ENCODE measurements around the gene ZNF436. TPM values are rescaled to one million over a fixed set of nuclear protein-coding genes. Genes with fewer than 3 reads are reported as not detected.
A peak's percentile ranks its signal among the peaks of the same experiment; 100 is the strongest.

The ZNF436 gene
- total and polyA plus RNA-seq, 9 of the 15 experiments (the other 6 are each of a cell fraction or from before 2014, with no cell fraction given): 2.1 to 11.3 (median 6.8) TPM

DNA sequence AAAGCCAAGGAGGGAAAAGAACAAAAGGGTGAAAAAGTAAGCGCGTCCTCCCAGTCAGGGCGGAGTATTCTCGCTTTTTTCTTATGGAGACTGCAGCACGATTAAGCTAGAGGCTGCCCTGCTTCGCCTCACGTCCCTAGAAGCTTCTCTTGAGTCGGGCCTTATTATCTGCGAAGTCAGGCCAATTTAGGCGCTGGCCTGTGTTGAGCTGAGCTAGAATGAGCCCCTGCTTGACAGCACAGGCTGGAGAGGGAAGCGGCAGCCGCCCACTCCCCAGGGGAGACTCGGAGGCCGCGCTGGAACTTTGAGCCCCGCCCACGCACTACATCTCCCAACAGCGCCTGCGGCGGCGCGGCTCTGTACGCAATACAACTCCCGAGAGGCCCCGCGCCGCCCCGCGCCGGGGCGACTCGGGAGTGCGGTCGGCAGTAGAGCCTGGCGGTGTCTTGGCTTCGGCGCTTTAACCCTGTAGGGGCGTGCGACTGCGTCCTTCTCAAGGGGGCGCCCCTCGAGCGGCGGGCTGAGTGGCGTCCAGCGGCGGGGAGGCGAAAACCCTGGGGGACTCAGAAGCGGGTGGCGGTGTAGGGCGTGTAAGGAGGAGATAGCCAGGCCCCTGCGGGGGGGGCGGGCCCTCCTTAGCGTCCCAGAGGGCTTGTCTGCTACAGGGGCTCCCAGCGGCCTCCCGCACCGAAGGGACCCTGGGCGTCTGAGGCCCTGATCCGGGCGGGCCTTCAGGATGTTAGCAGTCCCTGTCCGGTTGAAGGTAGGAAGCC is 888 bp downstream of the ZNF436 start (continued):
- TF ChIP-seq ZNF696 (CRISPR knock-in tag; conservative IDR thresholded peaks at IDR 0.05) (no peak), PML (IDR thresholded peaks at IDR 0.05; ENCODE audit: low read length) (peak; percentile 78), RB1 (IDR thresholded peaks at IDR 0.05; ENCODE audit: low read depth) (peak; percentile 90), MTA2 (IDR thresholded peaks at IDR 0.05; ENCODE audit: low read depth) (no peak), ZNF766 (CRISPR knock-in tag; conservative IDR thresholded peaks at IDR 0.05) (peak; percentile 85; the same call in 1 of the 2 replicates), FOXK1 (CRISPR knock-in tag; IDR thresholded peaks at IDR 0.05; ENCODE audit: borderline replicate concordance) (peak; percentile 34; the same call in 1 of the 2 replicates), KDM2B (CRISPR knock-in tag; IDR thresholded peaks at IDR 0.05) (no peak), GATA2 (CRISPR knock-in tag; IDR thresholded peaks at IDR 0.05) (peak; percentile 1; the same call in 1 of the 2 replicates), CBX5 (IDR thresholded peaks at IDR 0.05; ENCODE audit: borderline replicate concordance, low read depth) (no peak), ELF4 (CRISPR knock-in tag; IDR thresholded peaks at IDR 0.05) (peak; percentile 57; the same call in 1 of the 2 replicates), ZNF24 (IDR thresholded peaks at IDR 0.05) (no peak), FOXK2 (conservative IDR thresholded peaks at IDR 0.05 in 1 of 2, IDR thresholded peaks at IDR 0.05 in 1 of 2; ENCODE audit: low read depth in 2 of 2) (peak; percentile 64 to 70; a peak in 2 of 4 replicates), MAFF (IDR thresholded peaks at IDR 0.05; ENCODE audit: low read length) (no peak), ZSCAN29 (IDR thresholded peaks at IDR 0.05) (0 out of 2 replicates have a peak, but pooled peaks have one; percentile 19), MTF1 (CRISPR knock-in tag; IDR thresholded peaks at IDR 0.05; ENCODE audit: borderline replicate concordance) (no peak), ZNF445 (CRISPR knock-in tag; IDR thresholded peaks at IDR 0.05; ENCODE audit: low read depth) (no peak), U2AF2 (optimal IDR thresholded peaks at IDR 0.05; ENCODE audit: low read depth, low read length) (no peak), ZNF347 (CRISPR knock-in tag; IDR thresholded peaks at IDR 0.05; ENCODE audit: low read depth) (no peak)
- TF ChIP-seq, protein P1, sequence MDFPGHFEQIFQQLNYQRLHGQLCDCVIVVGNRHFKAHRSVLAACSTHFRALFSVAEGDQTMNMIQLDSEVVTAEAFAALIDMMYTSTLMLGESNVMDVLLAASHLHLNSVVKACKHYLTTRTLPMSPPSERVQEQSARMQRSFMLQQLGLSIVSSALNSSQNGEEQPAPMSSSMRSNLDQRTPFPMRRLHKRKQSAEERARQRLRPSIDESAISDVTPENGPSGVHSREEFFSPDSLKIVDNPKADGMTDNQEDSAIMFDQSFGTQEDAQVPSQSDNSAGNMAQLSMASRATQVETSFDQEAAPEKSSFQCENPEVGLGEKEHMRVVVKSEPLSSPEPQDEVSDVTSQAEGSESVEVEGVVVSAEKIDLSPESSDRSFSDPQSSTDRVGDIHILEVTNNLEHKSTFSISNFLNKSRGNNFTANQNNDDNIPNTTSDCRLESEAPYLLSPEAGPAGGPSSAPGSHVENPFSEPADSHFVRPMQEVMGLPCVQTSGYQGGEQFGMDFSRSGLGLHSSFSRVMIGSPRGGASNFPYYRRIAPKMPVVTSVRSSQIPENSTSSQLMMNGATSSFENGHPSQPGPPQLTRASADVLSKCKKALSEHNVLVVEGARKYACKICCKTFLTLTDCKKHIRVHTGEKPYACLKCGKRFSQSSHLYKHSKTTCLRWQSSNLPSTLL (IDR thresholded peaks at IDR 0.05): no peak
- TF ChIP-seq, protein P2, sequence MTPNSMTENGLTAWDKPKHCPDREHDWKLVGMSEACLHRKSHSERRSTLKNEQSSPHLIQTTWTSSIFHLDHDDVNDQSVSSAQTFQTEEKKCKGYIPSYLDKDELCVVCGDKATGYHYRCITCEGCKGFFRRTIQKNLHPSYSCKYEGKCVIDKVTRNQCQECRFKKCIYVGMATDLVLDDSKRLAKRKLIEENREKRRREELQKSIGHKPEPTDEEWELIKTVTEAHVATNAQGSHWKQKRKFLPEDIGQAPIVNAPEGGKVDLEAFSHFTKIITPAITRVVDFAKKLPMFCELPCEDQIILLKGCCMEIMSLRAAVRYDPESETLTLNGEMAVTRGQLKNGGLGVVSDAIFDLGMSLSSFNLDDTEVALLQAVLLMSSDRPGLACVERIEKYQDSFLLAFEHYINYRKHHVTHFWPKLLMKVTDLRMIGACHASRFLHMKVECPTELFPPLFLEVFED (CRISPR knock-in tag; conservative IDR thresholded peaks at IDR 0.05): 0 out of 2 replicates have a peak, but pooled peaks have one; percentile 41
- TF ChIP-seq, protein P3, sequence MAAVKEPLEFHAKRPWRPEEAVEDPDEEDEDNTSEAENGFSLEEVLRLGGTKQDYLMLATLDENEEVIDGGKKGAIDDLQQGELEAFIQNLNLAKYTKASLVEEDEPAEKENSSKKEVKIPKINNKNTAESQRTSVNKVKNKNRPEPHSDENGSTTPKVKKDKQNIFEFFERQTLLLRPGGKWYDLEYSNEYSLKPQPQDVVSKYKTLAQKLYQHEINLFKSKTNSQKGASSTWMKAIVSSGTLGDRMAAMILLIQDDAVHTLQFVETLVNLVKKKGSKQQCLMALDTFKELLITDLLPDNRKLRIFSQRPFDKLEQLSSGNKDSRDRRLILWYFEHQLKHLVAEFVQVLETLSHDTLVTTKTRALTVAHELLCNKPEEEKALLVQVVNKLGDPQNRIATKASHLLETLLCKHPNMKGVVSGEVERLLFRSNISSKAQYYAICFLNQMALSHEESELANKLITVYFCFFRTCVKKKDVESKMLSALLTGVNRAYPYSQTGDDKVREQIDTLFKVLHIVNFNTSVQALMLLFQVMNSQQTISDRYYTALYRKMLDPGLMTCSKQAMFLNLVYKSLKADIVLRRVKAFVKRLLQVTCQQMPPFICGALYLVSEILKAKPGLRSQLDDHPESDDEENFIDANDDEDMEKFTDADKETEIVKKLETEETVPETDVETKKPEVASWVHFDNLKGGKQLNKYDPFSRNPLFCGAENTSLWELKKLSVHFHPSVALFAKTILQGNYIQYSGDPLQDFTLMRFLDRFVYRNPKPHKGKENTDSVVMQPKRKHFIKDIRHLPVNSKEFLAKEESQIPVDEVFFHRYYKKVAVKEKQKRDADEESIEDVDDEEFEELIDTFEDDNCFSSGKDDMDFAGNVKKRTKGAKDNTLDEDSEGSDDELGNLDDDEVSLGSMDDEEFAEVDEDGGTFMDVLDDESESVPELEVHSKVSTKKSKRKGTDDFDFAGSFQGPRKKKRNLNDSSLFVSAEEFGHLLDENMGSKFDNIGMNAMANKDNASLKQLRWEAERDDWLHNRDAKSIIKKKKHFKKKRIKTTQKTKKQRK (IDR thresholded peaks at IDR 0.05; ENCODE audit: borderline replicate concordance, low read depth, low read length): no peak
- TF ChIP-seq, protein P4, sequence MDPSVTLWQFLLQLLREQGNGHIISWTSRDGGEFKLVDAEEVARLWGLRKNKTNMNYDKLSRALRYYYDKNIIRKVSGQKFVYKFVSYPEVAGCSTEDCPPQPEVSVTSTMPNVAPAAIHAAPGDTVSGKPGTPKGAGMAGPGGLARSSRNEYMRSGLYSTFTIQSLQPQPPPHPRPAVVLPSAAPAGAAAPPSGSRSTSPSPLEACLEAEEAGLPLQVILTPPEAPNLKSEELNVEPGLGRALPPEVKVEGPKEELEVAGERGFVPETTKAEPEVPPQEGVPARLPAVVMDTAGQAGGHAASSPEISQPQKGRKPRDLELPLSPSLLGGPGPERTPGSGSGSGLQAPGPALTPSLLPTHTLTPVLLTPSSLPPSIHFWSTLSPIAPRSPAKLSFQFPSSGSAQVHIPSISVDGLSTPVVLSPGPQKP (CRISPR knock-in tag; IDR thresholded peaks at IDR 0.05): no peak
